Measurements from ENCODE around the gene TRAPPC12.

Gene TRAPPC12

DNA sequence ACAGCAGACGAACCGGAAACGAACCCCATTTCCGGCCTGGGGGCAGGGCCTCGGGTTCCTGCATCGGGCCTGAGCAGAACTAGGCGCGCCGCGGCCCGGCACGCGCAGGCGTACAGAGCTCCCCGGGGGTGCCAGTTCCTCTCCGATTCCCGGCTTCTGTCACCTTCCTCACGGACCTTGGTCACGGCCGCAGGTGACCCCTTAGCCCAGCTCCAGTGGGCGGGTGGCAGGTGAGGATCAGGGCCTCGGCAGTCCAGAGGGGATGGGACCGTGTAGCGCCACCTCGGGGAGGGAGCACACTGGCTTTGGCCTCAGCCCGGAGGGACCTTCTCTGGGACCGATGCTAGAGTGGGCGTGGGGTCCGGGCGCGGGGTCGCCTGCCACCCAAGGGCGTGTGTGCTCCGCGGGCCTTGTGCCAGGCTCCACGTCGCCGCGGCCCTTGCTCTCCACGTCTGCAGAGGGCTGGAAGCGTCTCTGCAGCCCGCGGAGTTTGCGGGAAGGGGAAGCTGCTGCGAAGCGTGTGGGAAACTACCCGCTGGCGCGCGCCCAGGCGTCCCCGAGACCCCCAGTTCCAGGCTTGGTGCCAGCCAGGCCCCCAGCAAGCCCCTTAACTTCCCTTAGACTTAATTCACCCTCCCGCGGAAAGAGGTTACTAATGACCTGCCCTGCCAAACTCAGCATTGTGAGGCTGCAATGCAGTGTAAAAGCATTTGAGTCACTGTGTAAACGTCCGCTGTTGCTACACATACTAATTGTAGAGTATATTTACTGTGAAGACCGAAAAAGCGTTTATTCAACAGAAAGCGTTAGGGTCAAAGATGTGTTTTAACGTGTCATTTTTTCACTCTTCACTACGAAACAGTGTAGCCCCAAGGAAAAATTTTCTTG lies at the start of gene TRAPPC12:
Gene TRAPPC12, plus strand, starts transcription at position 48 of the 888 bp plus-strand sequence. CDS start 7,930 bp downstream, outside the sequence.
- Histone ChIP-seq H3K4me1 (ENCODE audit: control insufficient read depth, insufficient read depth, low read length) (peaks cover 20% of the 10 kb centered on the region; the same call in 1 of the 2 replicates), H3K27me3 (ENCODE audit: control insufficient read depth, insufficient read depth, low read length) (no peaks in the 10 kb centered on the region), H3K4me3 (ENCODE audit: low read depth, low read length) (peak within 1 kb of the TSS; percentile 92), H3K9ac (ENCODE audit: low read length) (peak within 1 kb of the TSS; percentile 84), H3K27ac (ENCODE audit: low read depth, low read length) (peak within 1 kb of the TSS; percentile 50; the same call in 1 of the 2 replicates), H3K36me3 (ENCODE audit: control insufficient read depth, insufficient read depth, low read length) (peaks cover 11% of the 10 kb centered on the region), H3K9me3 (ENCODE audit: control insufficient read depth, insufficient read depth, low read depth, low read length) (no peaks in the 10 kb centered on the region)

DNA sequence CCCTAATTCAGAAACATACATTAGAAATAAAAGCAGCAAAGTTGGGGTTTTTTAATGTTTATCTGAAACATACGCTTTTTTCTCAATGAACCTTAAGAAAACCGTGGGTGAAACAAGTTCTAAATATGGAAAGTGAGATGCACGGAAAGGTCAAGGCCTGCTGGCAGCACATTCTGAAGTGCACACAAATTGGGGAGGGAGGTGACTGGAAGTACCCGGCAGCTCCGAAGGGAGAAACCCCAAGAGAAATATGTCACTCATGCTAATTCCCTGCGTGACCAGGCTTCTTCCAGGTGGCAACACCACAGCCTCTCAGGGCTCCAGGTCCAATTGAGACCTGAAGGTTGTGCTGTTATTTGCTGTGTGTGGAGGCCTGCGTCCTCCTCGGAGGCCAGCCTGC lies 47.4 kb upstream of the TRAPPC12 start:
- H3K4me3 ChIP-seq (ENCODE audit: low read depth, low read length), result no peak overlapping the region
- H3K36me3 ChIP-seq (ENCODE audit: control insufficient read depth, insufficient read depth, low read length), result peaks cover 58% of the 10 kb centered on the region
- H3K27me3 ChIP-seq (ENCODE audit: control insufficient read depth, insufficient read depth, low read length), result no peaks in the 10 kb centered on the region
- no peak overlapping the region for H3K9ac ChIP-seq (ENCODE audit: low read length)
- no peak overlapping the region for H3K27ac ChIP-seq (ENCODE audit: low read depth, low read length)
- no peaks in the 10 kb centered on the region for H3K4me1 ChIP-seq (ENCODE audit: control insufficient read depth, insufficient read depth, low read length)
- peaks cover 5% of the 10 kb centered on the region for H3K9me3 ChIP-seq (ENCODE audit: control insufficient read depth, insufficient read depth, low read depth, low read length)

DNA sequence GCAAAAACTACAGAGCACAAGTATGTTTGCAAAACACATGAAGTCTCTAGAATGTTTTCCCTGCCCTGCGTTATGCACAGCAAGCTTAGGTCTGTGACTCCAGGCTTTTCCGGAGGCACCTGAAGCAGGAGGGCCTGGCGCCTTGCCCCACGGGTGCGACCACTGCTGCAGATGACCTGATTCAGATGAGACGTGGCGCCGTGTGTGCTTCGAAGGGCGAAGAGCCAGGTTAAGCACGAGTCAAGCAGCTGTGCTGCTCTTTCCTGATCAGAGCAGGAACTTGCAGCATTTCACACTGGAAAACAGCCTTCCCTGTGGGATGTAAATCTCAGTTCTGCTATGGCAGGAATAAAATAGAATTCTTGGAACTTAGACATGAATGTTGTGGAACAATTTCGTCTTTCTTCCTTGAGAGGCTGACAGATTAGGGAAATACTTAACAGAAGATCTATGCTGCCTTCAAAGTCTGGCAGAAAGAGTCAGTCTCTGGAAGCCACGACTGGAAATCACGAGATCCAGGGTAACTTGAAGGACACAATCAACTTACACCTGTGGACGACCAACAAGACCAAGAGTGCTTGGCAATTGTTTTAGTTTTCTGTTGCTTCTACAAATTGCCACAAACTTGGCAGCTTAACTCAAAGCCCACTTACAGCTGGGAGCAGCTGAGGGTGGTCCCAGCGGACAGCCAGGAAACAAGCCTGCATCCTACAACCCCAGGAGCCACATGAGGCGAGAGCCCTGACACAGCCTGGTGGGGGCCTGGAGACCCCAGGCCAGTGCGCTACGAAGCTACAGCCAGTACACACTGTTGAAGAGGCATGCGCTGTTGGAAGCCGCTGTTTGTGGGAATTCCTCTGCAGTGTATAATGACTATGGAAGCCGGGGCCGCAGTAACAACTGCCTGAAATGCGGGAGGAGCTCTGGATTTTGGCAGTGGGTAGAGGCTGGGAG lies 44.8 kb upstream of the TRAPPC12 start:
- no peaks in the 10 kb centered on the region for H3K4me1 ChIP-seq (ENCODE audit: control insufficient read depth, insufficient read depth, low read length)

DNA sequence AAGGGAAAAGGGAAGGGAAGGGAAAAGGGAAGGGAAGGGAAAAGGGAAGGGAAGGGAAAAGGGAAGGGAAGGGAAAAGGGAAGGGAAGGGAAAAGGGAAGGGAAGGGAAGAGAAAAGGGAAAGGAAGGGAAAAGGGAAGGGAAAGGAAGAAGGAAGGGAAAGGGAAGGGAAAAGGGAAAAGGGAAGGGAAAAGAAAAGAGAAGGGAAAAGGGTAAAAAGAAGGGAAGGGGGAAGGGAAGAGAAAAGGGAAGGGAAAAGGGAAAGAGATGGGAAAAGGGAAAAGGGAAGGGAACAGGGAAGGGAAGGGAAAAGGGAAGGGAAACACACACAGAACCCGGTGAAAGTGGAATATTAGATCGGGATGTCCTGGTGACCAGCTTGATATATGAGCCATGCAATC lies 42.6 kb upstream of the TRAPPC12 start:
- Histone ChIP-seq H3K9me3 (ENCODE audit: control insufficient read depth, insufficient read depth, low read depth, low read length) (peaks cover 5% of the 10 kb centered on the region), H3K4me1 (ENCODE audit: control insufficient read depth, insufficient read depth, low read length) (no peaks in the 10 kb centered on the region), H3K27ac (ENCODE audit: low read depth, low read length) (no peak overlapping the region), H3K27me3 (ENCODE audit: control insufficient read depth, insufficient read depth, low read length) (no peaks in the 10 kb centered on the region), H3K9ac (ENCODE audit: low read length) (no peak overlapping the region), H3K36me3 (ENCODE audit: control insufficient read depth, insufficient read depth, low read length) (peaks cover 55% of the 10 kb centered on the region), H3K4me3 (ENCODE audit: low read depth, low read length) (no peak overlapping the region)

More for the DNA sequence above, 44.8 kb upstream of the TRAPPC12 start:
- peaks cover 5% of the 10 kb centered on the region for H3K9me3 ChIP-seq (ENCODE audit: control insufficient read depth, insufficient read depth, low read depth, low read length)
- peaks cover 63% of the 10 kb centered on the region for H3K36me3 ChIP-seq (ENCODE audit: control insufficient read depth, insufficient read depth, low read length)
- no peaks in the 10 kb centered on the region for H3K27me3 ChIP-seq (ENCODE audit: control insufficient read depth, insufficient read depth, low read length)
- H3K4me3 ChIP-seq (ENCODE audit: low read depth, low read length), result no peak overlapping the region
- no peak overlapping the region for H3K27ac ChIP-seq (ENCODE audit: low read depth, low read length)
- H3K9ac ChIP-seq (ENCODE audit: low read length), result no peak overlapping the region

DNA sequence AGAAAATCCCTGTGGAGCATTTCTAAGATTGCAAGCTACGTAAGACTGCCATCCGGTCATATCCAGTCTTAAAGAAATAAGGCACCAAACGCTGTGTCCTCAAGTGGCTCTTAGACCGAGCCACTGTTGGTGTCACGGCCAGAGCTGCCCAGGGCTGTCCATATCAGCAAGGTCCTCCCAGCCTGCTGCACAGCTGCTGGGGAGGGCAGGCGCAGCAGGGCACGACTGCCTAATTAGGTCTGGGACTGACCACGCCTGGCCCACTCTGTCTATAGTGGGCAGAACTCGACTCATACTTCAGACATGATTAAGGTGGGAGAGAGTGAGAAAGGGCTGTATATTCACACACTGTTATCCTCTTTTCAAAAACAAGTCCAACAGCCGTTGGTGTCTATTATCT lies 41.2 kb upstream of the TRAPPC12 start:
- H3K9me3 ChIP-seq (ENCODE audit: control insufficient read depth, insufficient read depth, low read depth, low read length), result peaks cover 5% of the 10 kb centered on the region
- H3K36me3 ChIP-seq (ENCODE audit: control insufficient read depth, insufficient read depth, low read length), result peaks cover 42% of the 10 kb centered on the region
- H3K27ac ChIP-seq (ENCODE audit: low read depth, low read length), result no peak overlapping the region

DNA sequence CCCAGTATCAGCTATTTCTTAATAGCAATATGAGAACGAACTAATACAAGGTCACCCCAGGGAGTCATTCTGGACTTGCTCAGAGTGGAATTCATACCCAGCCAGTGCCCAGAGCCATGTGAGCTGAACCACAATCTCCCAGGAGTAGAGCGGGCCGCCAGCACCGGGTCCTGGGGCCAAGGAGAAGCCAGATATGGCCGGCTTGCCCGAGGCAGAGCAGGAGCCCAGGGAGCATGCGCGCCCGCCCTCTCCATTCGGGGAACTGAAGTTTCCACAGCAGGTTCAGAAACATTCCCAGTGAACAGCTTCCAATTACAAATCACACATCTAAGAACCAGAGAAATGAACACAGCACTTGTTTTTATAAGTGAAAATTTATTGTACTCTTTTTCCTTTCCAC lies 39.4 kb upstream of the TRAPPC12 start:
- peaks cover 25% of the 10 kb centered on the region for H3K36me3 ChIP-seq (ENCODE audit: control insufficient read depth, insufficient read depth, low read length)
- H3K27ac ChIP-seq (ENCODE audit: low read depth, low read length), result no peak overlapping the region
- no peaks in the 10 kb centered on the region for H3K4me1 ChIP-seq (ENCODE audit: control insufficient read depth, insufficient read depth, low read length)
- no peaks in the 10 kb centered on the region for H3K27me3 ChIP-seq (ENCODE audit: control insufficient read depth, insufficient read depth, low read length)
- no peak overlapping the region for H3K4me3 ChIP-seq (ENCODE audit: low read depth, low read length)
- peaks cover 5% of the 10 kb centered on the region for H3K9me3 ChIP-seq (ENCODE audit: control insufficient read depth, insufficient read depth, low read depth, low read length)
- H3K9ac ChIP-seq (ENCODE audit: low read length), result no peak overlapping the region

More for the DNA sequence above, 41.2 kb upstream of the TRAPPC12 start:
- Histone ChIP-seq H3K4me3 (ENCODE audit: low read depth, low read length) (no peak overlapping the region), H3K27me3 (ENCODE audit: control insufficient read depth, insufficient read depth, low read length) (no peaks in the 10 kb centered on the region), H3K9ac (ENCODE audit: low read length) (no peak overlapping the region), H3K4me1 (ENCODE audit: control insufficient read depth, insufficient read depth, low read length) (no peaks in the 10 kb centered on the region)

DNA sequence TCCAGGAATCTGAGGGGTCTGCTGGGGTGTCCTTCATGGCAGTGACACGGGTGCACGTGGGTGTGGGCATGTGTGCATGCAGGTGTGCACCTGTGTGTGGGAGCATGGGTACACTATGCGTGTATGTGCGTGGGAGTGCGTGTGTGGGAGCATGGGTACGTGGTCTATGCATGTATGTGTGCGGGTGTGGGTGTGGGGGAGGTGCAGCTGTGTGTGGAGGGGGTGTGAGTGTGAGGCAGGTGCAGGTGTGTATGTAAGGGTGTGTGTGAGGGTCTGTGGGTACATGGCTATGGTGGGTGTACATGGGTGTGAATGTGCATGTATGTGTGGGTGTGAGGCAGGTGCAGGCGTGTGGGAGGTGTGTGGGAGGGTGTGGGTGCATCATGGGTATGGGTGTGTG lies 38.2 kb upstream of the TRAPPC12 start:
- no peak overlapping the region for H3K9ac ChIP-seq (ENCODE audit: low read length)
- no peak overlapping the region for H3K27ac ChIP-seq (ENCODE audit: low read depth, low read length)

DNA sequence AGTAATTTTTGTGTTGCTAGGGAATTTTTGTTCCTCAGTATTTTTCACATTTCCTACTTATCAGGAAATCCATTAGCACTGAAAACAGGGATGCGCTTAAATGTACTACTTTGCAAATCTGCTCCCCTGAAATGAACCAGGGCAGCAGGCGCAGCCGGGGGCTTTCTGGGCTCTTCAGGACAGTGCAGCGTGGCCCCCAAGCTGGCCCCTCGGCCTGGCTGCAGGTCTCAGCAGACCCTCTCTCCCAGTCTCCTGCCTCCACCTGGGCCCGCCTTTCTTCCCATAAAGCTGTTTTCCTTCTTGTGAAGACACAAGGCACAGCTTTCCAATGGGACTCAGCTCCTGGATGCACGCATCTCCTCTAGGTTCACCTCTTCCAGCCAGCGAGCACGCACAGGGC lies 37.2 kb upstream of the TRAPPC12 start:
- H3K9ac ChIP-seq (ENCODE audit: low read length), result no peak overlapping the region
- H3K9me3 ChIP-seq (ENCODE audit: control insufficient read depth, insufficient read depth, low read depth, low read length), result no peaks in the 10 kb centered on the region
- peaks cover 15% of the 10 kb centered on the region; the same call in 1 of the 2 replicates for H3K36me3 ChIP-seq (ENCODE audit: control insufficient read depth, insufficient read depth, low read length)
- H3K27me3 ChIP-seq (ENCODE audit: control insufficient read depth, insufficient read depth, low read length), result no peaks in the 10 kb centered on the region
- H3K27ac ChIP-seq (ENCODE audit: low read depth, low read length), result no peak overlapping the region
- H3K4me3 ChIP-seq (ENCODE audit: low read depth, low read length), result no peak overlapping the region
- no peaks in the 10 kb centered on the region for H3K4me1 ChIP-seq (ENCODE audit: control insufficient read depth, insufficient read depth, low read length)

More for the DNA sequence above, 38.2 kb upstream of the TRAPPC12 start:
- H3K4me1 ChIP-seq (ENCODE audit: control insufficient read depth, insufficient read depth, low read length), result no peaks in the 10 kb centered on the region
- no peaks in the 10 kb centered on the region for H3K9me3 ChIP-seq (ENCODE audit: control insufficient read depth, insufficient read depth, low read depth, low read length)
- no peak overlapping the region for H3K4me3 ChIP-seq (ENCODE audit: low read depth, low read length)
- H3K36me3 ChIP-seq (ENCODE audit: control insufficient read depth, insufficient read depth, low read length), result peaks cover 13% of the 10 kb centered on the region; the same call in 1 of the 2 replicates
- no peaks in the 10 kb centered on the region for H3K27me3 ChIP-seq (ENCODE audit: control insufficient read depth, insufficient read depth, low read length)

DNA sequence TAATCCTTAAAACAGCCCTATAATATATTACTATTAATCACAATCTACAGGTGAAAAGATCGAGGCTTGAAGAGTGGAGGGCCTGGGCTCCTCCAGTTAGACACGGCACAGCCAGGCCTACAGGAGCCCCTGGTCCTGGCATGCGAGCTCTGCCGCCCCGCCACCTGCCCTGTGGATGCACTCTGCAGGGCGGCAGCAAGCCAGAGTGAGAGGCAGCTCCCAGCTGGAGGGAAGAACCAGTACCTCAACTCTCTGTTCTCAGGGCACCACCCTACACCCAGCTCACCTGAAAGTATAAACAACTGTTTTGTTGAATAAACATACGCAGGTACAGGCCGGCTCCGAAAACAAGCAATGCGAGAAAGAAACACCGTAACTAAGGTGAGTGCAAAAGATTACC lies 36.5 kb upstream of the TRAPPC12 start:
- H3K36me3 ChIP-seq (ENCODE audit: control insufficient read depth, insufficient read depth, low read length), result peaks cover 10% of the 10 kb centered on the region; the same call in 1 of the 2 replicates
- H3K9me3 ChIP-seq (ENCODE audit: control insufficient read depth, insufficient read depth, low read depth, low read length), result no peaks in the 10 kb centered on the region
- no peak overlapping the region for H3K9ac ChIP-seq (ENCODE audit: low read length)
- H3K27me3 ChIP-seq (ENCODE audit: control insufficient read depth, insufficient read depth, low read length), result no peaks in the 10 kb centered on the region
- no peak overlapping the region for H3K4me3 ChIP-seq (ENCODE audit: low read depth, low read length)
- no peak overlapping the region for H3K27ac ChIP-seq (ENCODE audit: low read depth, low read length)
- H3K4me1 ChIP-seq (ENCODE audit: control insufficient read depth, insufficient read depth, low read length), result no peaks in the 10 kb centered on the region

DNA sequence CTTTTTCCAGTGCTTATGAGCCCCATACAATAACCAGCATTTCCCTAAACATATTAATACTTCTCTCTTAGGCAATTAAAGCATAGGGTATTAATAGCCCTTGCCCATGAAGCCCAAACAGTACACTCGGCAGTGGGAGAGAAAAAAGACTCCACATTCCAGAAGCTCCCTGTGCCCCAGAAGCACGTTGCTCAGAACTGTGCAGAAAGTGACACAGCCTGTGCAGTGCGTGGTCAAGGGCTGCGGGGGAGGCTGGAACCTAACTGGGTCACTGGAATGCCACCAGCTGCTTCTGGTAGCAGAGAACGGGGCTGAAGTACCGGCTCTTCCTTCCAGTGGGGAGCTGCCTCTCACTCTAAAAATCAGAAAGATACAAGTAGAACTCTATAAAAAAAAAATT lies 34.6 kb upstream of the TRAPPC12 start:
- H3K27ac ChIP-seq (ENCODE audit: low read depth, low read length), result no peak overlapping the region
- H3K9me3 ChIP-seq (ENCODE audit: control insufficient read depth, insufficient read depth, low read depth, low read length), result no peaks in the 10 kb centered on the region
- no peaks in the 10 kb centered on the region for H3K27me3 ChIP-seq (ENCODE audit: control insufficient read depth, insufficient read depth, low read length)
- H3K4me1 ChIP-seq (ENCODE audit: control insufficient read depth, insufficient read depth, low read length), result peaks cover 8% of the 10 kb centered on the region; the same call in 1 of the 2 replicates
- peaks cover 10% of the 10 kb centered on the region; the same call in 1 of the 2 replicates for H3K36me3 ChIP-seq (ENCODE audit: control insufficient read depth, insufficient read depth, low read length)
- no peak overlapping the region for H3K9ac ChIP-seq (ENCODE audit: low read length)
- no peak overlapping the region for H3K4me3 ChIP-seq (ENCODE audit: low read depth, low read length)
